DOHH2 (cell line): ENCODE data around the gene SMIM22.

Experiments used
- CTCF ChIP-seq: fragments of 200-600 bp; sonication (generic); IDR thresholded peaks from one replicate; pipeline ENCODE4 v1.5.1; 2014; ENCODE audit warnings: antibody characterized with exemption, mild to moderate bottlenecking, low read depth, low read length; ENCODE audit not compliant: poor library complexity, severe bottlenecking
- EZH2phosphoT487 ChIP-seq: fragments of 200-600 bp; sonication (generic); IDR thresholded peaks from 2 replicates; pipeline ENCODE4 v1.6.1; 2017; ENCODE audit warnings: borderline replicate concordance, mild to moderate bottlenecking, antibody characterized with exemption, low read length, moderate library complexity, mixed read lengths

- no peak for TF ChIP-seq CTCF
- no peak for TF ChIP-seq EZH2phosphoT487
Measured at GRCh38 chr16:4788489-4788889, 6.7 kb upstream of the SMIM22 start.
